IPS DF 19.7 (cell line): Measurements from ENCODE around the gene CHST11.

ENCODE experiments used
- DNase-seq: peaks from one replicate; pipeline ENCODE4 v3.0.0-alpha.2; 2013; ENCODE audit warnings: low read depth, low spot score

Gene CHST11

DNA sequence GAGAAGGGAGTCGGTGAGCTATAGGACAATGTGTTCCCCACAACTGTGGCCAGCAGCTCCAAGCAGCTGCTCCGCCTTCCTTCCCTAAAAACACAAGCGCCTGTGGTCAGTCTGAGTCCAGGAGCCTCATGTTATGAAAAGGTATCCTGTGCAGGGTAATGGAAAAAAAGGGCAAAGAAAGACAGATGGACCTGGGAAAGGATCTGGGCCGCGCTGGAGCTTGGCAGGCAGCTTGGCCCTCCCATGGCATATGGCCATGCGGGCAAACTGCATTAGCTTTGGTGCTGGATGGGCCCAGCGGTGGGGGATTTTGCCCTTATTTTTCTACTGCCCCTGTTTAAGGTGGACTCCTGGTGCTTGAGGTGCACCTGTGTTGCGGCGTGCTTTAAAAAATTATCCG lies 23.7 kb upstream of the CHST11 start:
- no peak for DNase-seq

DNA sequence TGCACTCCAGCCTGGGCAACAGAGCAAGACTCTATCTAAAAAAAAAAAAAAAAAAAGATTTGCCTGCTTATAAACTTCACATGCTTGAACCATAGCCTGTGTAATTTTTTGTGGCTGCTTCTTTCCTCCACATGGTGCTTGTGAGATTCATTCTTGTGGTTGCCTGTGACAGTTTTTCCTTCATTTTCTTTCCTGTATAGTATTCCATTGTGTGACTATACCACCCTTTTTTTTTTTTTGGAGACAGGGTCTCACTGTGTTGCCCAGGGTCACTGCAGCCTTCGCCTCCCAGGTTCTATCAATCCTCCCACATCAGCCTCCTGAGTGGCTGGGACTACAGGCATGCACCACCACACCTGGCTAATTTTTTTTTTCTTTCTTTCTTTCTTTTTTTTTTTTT lies 22.6 kb upstream of the CHST11 start:
- DNase-seq = no peak

DNA sequence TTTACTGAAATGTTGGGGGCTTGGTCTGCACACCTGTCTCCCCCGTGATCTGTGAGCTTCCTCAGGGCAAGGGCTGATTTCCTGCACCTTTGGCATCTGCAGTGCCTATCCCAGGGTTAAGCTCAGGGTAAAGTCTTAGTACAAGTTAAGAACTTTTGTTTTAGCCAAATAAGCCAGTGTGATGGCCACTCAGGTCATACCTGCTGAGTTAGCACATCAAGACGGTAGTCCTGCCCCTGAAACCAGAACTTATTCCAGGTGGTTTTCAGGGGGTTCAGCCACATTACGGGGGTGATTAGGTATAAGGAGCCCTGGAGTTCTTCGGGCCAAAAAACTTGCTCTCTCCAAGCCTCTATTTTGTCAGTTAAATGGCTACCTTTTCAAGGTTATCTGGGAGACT lies 21.6 kb upstream of the CHST11 start:
- no peak for DNase-seq

DNA sequence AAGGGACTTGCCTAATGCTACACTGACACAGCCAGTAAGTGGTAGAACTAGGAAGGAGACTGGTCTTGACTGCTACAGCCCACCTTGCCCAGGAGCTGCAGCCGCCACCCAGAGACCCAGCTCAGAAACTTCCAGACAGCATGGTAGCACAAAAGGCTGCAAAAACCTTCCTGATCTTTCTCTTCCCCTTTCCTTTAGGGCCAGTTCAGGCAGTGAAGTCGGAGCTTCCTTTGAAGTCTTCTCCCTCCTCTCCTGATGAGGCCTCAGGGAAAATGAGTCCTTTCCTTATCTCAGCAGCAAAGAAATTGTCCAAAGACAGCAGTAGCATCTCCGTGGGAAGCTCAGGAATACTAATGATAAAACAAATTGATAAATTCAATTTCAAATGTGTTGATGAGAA lies 21.0 kb upstream of the CHST11 start:
- no peak for DNase-seq

DNA sequence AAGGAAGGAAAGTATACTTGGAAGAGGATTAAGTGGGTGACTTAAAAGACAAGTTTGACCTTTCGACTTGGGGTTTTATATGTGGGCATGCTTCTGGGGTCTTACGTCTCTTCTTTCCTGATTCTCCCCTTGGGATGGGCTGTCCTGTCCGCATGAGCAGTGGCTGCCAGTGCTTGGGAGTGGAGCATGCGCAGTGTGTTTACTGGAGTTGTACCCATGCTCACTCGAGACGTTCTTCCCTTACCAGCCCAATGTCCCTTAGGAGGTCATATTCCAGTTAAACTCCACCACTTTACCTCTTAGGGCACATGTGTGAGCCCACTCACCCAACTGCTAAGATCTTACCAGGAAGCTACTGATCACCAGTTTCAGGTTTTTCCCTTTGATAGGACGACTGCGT lies 20.0 kb upstream of the CHST11 start:
- DNase-seq = no peak

DNA sequence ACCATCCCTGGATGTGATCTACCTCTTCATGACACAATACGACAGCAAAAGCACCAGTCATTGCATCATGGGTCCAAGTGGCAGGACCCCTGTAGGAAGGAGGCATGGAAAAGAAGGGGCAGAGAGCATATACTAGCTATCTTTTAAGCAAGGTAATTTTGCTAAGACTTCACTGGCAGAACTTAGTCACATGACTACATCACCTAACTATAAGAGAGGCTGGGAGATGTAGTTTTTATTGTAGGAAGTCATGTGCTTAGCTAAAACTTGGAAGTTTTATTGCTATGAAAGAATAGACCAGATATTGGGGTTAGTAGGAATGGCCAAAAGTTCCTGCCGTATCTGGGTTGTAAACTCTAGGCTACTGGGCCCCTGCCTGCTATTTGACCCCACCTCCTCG lies 18.6 kb upstream of the CHST11 start:
- DNase-seq = no peak

DNA sequence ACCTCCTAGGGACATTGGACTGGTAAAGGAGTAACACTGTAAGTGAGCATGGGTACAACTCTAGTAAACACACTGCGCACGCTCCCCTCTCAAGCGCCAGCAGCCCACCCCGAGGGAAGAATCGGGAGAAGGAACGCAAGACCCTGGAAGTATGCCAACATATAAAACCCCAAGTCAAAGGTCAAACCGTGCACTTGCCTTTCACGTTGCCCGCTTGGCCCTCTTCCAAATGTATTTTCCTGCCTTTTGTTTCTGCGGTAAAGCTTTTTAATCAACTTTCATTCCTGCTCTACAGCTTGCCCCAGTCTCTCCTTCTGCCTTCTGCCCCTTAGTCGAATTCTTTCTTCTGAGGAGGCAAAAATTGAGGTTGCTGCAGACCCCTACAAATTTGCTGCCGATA lies 17.6 kb upstream of the CHST11 start:
- DNase-seq = no peak

DNA sequence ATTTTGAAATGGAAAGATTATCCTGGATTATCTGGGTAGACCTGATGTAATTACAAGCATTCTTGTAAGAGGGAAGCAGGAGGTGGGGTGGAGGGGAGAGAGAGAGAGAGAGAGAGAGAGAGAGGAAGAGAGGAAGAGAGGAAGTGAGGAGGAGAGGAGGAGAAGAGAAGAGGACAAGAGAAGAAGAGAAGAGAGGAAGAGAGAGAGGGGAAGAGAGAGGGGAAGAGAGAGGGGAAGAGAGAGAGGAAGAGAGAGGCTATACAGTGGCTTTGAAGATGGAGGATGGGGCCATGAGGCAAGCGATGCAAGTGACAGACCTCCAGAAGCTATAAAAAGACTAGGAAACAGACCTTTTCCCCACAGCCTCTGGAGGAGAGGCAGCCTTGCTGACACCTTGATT lies 13.7 kb upstream of the CHST11 start:
- no peak for DNase-seq

DNA sequence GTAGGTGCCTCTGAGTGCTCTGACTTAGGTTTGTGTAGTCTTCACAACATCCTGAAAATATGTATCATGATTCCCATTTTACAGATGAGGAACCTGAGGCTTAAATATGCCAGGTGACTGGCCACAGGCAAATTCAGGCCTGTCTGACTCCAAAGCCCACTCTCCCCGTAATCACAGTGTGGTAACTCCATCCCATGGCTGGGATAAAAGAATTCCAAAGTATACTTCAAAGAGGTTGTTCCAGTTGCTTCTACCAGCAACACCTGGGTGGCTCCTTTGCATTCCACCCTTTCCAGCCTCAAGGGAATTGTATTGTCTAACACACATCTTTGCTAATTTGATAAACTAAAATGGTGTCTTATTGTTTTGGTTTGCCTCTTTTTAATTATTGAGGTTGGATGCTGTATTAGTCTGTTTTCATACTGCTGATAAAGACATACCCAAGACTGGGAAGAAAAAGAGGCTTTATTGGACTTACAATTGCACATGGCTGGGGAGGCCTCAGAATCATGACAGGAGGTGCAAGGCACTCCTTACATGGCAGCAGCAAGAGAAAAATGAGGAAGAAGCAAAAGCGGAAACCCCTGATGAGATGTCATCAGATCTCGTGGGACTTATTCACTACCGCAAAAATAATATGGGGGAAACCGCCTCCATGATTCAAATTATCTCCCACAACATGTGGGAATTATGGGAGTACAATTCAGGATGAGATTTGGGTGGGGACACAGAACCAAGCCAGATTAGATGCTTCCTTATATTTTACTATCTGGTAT lies 9.9 kb upstream of the CHST11 start:
- DNase-seq = no peak

DNA sequence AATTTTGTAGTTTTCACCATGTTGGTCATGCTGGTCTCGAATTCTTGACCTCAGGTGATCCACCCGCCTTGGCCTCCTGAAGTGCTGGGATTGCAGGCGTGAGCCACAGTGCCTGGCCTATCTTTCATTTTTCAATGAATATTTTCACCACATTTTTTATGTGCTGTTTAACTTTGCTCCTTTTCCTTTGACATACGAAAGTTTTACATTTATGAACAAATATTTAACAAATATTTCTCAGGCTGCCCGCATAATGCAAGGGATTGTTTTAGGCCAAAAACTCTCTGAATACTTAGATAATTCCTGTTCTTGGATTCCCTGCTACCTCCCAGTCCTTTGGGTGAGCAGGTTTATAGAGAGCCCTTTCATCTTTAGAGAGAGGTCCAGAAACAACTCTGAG lies 8.7 kb upstream of the CHST11 start:
- no peak for DNase-seq

DNA sequence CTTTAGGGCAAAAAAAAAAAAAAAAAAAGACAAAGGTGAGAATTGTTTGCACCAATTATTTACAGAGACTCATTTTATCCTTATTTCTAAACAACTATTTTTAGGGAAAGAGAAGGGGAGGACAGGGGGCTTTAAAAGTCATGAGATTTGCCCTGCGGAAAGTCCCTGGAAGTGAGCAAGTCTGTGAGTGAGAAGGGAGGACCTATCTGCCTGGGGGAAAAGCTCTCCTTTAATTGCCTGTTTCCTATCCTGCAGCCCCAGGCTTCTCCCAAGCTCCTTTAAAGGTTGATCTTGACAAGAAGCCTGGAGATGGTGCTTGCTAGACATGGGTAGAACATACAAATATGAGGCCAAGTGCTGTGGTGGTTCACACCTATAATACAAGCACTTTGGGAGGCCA lies 8.3 kb upstream of the CHST11 start:
- DNase-seq = no peak

DNA sequence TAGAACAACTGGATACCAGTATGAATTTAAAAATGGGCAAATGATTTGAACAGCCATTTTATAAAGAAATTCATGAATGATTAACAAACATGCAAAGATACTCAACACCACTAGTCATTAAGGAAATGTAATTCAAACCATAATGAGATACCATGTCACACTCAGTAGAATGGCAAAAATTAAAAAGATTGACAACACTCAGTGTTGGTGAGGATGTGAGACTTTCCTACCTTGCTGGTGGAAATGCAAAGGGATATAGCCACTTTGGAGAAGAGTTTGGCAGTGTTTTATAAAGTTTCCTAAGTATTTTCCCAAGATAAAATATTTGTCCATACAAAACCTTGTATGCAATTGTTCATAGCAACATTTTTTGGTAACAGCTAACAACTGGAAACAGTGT lies 6.0 kb upstream of the CHST11 start:
- DNase-seq = no peak

DNA sequence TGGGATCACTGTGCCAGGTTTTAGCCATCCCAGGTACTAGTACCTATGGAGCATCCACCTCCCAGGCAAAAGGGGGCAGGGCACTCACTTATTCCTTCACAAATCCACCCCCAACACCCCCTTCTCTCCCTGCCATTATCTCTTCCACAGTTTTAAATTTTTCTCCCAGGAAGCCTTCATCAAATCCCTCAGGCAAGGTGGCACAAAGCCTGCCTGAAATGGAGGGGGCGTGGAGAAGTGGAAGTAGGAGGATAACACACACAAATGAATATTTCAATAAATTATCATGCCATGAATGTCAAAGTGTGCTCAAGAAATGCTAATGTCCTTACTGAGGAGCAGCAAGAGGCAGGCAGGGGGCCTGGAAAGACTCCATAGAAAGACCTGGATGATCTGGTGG lies 4.7 kb upstream of the CHST11 start:
- no peak for DNase-seq

DNA sequence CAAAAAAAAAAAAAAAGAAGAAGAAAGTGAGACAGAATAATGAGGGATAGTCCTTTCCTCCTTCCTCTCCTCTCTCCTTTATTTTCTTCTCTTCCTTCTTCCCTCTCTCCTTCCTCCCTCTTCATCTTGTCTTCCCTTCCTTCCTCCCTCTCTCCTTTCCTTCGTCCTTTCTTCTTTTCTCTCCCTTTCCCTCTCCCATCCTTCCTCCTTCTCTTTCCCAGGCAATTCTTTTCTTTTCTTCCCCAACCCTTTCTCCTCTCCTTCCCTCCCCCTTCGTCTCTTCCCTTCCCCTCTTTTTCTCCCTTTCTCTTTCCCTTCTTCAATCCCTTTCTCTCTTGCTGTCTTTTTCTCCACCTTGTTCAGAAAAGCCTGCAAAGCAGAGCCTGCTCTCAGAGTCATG lies 3.6 kb upstream of the CHST11 start:
- no peak for DNase-seq

DNA sequence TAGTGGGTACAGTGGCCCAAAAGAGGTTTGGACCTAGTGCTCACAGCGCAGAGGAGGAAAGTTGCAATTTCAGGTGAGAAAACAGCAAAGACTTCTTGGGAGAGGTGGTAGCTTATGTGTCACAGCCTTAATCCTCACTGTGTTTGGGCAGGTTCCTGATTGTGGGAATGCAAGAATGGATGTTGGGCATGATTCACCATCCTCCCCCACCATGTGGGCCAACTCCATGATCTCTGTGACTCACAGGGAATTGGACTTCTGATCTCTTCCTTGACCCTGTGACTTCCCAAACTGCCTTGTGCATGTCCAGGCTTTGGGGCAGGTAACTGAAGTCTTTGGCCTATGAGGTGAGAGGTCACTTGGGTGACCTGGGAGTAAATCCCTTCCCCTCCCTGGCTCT lies 1.8 kb upstream of the CHST11 start:
- no peak for DNase-seq

DNA sequence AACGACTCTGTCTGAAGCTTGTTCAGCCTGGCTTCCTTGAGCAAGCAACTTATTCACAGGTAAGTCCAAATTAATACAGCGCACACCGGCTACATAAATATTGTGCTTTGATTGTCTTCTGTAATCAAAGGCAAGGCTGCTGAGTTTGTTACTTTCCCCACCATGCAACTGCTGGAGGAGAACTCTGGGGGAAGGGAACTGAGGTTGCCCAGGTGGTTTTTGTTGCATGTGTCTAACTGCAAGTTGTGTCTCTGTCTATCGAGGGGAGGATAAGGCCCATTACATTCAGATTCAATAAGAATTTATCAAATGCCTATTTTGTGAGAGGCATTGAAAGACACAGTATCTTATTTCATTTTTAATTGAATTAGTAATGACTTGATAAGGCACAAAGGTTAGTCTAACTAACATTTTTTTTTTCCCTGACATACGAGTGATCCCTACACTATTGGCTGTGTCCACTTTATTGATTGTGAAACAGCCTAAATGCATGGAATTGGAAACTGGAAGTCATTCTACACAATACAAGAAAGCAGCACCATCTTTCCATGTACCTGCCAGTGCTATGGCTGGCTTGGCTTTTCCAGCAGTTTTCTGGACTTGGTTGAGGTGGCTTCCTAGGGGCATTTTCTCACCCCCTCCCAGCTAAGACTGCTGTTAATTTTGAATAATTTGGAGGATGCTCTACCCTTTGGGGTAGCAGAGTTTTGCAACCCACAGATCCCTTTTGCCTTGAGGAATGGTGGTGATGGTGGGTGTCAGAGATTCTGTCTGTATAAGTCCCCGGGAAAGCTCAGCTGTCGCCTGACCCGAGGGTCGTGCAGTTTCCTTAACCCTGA lies 951 bp upstream of the CHST11 start:
- no peak for DNase-seq

DNA sequence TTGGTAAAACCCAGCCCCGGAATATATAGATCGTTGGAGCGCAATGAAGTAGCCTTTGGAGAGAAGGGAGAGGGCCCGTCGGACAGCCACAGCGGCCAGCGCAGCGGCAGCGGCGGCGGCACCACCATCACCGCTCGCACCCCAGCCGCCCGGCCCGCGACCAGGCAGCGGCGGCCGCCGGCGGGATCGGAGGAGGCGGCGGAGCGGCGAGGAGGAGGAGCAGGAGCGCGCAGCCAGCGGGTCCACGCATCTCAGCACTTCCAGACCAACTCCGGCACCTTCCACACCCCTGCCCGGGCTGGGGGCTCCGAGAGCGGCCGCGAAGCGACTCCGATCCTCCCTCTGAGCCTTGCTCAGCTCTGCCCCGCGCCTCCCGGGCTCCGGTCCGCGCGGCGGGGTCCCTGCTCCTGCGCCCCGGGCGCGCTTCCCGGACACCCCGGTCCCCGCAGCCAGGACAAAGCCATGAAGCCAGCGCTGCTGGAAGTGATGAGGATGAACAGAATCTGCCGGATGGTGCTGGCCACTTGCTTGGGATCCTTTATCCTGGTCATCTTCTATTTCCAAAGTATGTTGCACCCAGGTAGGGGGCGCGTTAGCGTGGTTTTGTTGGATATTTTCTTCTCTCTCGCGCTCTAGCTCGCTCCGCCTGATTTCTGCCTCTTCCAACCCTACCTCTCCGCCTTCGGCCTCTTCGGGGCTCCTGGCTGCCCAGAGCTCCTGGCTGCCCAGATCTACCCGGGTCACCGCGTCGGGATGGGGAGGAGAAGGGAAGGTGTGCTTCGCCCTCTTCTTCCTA lies 400 bp downstream of the CHST11 start:
- peak; percentile 23 for DNase-seq

DNA sequence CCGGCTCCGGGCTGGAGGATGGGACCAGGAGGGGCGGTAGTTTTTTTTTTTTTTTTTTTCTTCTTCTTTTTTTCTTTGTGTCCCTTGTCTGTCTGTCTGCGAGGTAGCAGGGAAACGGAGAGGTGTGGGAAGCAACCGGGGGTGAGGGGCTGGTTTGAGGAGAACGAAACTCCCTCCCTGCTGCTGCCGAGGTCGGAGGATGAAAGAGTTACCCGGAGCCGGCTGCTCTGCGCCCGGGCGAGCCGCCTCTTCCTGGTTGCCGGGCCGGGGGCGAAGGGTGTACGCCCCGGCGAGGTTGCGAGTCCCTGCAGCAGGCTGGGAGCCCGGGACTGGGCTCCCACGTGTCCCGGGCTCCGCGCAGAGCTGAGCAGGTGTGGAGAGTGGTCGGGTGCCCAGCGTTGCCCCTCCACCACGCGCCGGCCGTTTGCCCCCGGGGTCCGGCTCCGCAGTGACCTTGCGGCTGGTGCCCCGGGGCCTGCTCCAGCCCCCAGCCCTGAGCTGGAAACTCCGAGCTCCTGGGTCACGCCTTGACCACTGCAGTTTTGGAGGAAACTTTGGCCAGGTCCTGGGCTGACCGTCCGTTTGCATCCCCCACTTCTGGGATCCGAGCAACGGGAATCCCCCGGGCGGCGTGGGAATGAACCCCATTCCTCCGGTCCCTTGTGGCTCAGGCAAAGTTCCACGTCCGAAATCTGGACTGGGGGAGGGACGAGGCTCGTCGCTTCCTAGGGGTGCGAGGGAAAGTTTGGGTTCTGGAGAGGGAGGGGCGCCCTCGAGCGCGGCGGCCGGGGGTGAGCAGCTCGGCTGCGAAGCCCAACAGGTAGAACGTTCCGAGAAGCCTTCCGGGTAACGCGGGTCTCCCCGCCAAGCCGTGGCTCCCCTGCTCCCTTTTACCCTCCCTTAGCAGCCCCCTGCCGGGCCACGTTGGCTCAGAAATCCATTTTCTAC lies 1.3 kb downstream of the CHST11 start:
- DNase-seq = no peak

DNA sequence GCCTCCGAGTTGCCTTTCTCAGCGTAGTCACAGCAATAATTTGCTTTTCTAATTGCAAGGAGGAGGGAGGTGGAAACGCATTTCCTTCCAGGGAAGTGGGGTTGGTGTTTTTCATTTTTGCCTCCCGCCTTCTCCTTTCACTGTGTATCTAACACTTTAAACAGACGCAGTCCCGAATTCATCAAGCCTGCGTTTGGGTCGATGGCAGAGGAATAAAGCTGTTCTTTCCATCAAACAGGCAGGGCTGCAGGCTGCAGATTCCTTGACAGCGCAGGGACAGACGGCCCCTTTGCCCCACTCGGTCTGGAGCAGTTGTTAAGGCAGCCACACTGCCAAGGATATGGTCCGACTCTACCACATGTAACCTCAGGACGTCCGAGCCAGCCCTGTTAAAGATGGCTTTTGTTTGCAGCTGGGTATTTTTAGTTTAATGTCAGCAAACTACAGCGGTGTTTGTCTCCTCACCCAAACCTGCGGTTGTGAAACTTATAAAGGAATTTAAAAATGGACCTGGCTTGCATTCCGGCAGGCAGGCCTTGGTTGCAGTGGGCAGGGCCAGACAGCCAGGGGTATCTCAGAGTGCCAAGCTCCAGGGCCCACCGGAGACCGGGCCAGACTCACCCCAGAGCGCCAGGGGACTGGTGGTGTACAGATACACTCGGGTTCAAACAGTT lies 2.1 kb downstream of the CHST11 start:
- no peak for DNase-seq

DNA sequence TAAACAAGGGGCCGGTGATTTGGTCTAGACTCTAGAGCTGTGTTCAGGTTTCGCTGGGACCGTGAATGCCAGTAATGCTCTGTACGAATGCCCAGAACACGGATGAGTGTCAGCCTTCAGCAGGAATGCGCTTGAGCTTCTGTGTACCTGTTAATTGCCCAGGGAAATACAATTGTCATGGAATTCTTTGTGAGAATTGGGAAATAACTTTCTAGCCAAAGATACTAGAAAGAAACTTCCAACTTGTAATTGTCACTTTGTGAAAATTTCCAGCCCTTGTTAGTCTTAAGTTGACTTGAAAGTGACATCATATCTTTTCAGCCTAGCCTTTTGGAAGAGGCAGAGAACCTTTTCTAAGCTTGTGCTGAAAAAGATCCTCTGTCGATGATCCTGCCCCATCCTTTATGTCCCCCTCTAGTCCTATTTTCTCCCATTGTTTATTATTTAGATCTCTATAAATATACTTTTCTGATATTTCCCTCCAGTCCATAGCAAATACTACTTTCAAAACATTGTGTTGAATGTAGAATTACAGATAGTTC lies 2.7 kb downstream of the CHST11 start:
- DNase-seq = no peak
